ENCODE results near the gene MRPL41. TPM values are rescaled to one million over a fixed set of nuclear protein-coding genes. Genes with fewer than 3 reads are reported as not detected.

MRPL41 gene
- total RNA-seq, 1 donor from 2014 or later: 41.4 TPM

- H3K9me3 Mint-ChIP-seq (ENCODE audit: unreplicated experiment): no peaks in the 10 kb centered on the region
These were observed 36.6 kb downstream of the MRPL41 start for GRCh38 chr9:137588311-137588710.

GRCh38 chr9:137588891-137589290 lies 37.2 kb downstream of the MRPL41 start:
- Mint-ChIP-seq H3K27me3 (ENCODE audit: unreplicated experiment) (peaks cover 14% of the 10 kb centered on the region), H3K36me3 (ENCODE audit: low read depth, unreplicated experiment) (peaks cover 19% of the 10 kb centered on the region), H3K4me1 (ENCODE audit: unreplicated experiment) (no peaks in the 10 kb centered on the region), H3K9me3 (ENCODE audit: unreplicated experiment) (no peaks in the 10 kb centered on the region), H3K27ac (ENCODE audit: unreplicated experiment) (no peak overlapping the region), H3K4me3 (ENCODE audit: unreplicated experiment) (peak overlapping the region; percentile 90)
- no peak for TF ChIP-seq CTCF (IDR thresholded peaks at IDR 0.05; ENCODE audit: unreplicated experiment)
- DNase-seq (ENCODE audit: low spot score): no peak

More at GRCh38 chr9:137588311-137588710, 36.6 kb downstream of the MRPL41 start:
- Mint-ChIP-seq H3K27me3 (ENCODE audit: unreplicated experiment) (peaks cover 14% of the 10 kb centered on the region), H3K36me3 (ENCODE audit: low read depth, unreplicated experiment) (peaks cover 19% of the 10 kb centered on the region), H3K4me3 (ENCODE audit: unreplicated experiment) (peak overlapping the region; percentile 85), H3K4me1 (ENCODE audit: unreplicated experiment) (no peaks in the 10 kb centered on the region), H3K27ac (ENCODE audit: unreplicated experiment) (no peak overlapping the region)
- TF ChIP-seq CTCF (IDR thresholded peaks at IDR 0.05; ENCODE audit: unreplicated experiment): no peak
- DNase-seq (ENCODE audit: low spot score): no peak

DNA sequence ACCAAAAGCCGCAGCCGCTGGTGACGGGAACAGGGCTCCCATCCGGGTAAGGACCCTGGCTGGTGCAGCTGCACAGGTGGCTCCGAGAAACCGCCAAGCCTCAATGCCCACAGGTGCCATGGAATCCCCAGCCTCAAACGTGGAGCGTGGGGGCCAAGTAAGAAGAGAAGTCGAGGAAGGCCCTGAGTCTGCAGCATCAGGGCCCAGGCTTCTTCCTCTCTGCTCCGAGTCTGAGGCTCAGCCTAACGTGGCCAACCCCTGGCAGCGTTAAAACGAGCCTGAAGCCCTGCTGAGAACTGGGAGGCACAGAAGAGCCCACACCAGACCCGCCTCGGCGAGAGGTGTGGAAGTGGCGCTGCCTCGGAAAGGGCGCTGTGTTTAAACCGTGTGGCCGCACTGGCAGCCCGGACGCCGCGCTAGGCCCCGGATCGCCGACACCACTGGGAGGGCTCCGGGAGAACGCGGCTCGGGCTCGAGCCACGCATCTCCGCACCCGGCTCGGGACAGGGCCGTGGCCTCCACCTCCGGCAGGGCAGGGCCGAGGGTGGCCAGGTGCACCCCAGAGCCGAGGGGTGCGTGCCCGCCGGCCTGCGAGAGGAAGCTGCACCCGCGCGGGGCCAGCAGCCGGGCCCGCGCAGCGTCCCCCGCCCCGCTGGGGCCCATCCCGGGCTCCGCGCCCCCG lies 37.9 kb downstream of the MRPL41 start:
- H3K27ac Mint-ChIP-seq (ENCODE audit: unreplicated experiment): no peak overlapping the region
- peaks cover 19% of the 10 kb centered on the region for H3K36me3 Mint-ChIP-seq (ENCODE audit: low read depth, unreplicated experiment)
- DNase-seq (ENCODE audit: low spot score): no peak
- TF ChIP-seq CTCF (IDR thresholded peaks at IDR 0.05; ENCODE audit: unreplicated experiment): no peak
- peak overlapping the region; percentile 90 for H3K4me3 Mint-ChIP-seq (ENCODE audit: unreplicated experiment)
- H3K27me3 Mint-ChIP-seq (ENCODE audit: unreplicated experiment): peaks cover 14% of the 10 kb centered on the region
- no peaks in the 10 kb centered on the region for H3K9me3 Mint-ChIP-seq (ENCODE audit: unreplicated experiment)
- H3K4me1 Mint-ChIP-seq (ENCODE audit: unreplicated experiment): no peaks in the 10 kb centered on the region

DNA sequence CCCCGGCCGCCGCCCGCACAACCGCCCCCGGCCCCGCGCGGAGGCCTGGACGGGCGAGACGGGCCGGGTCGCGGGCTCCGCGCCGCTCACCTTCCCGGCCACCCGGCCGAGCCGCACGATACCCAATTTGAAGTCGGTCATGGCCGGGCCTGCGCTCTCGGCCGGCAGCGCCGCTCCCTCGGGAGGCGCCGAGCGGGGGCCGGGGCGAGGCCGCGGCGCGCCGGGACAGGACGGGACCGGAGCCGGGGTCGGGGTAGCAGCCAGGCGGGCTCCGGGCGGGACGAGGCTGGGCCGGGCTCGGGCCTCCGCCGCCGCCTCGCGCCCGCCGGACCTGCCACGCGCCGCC lies 38.4 kb downstream of the MRPL41 start:
- H3K4me3 Mint-ChIP-seq (ENCODE audit: unreplicated experiment): no peak overlapping the region
- H3K36me3 Mint-ChIP-seq (ENCODE audit: low read depth, unreplicated experiment): peaks cover 19% of the 10 kb centered on the region
- DNase-seq (ENCODE audit: low spot score): no peak
- no peaks in the 10 kb centered on the region for H3K4me1 Mint-ChIP-seq (ENCODE audit: unreplicated experiment)
- H3K9me3 Mint-ChIP-seq (ENCODE audit: unreplicated experiment): no peaks in the 10 kb centered on the region
- no peak for TF ChIP-seq CTCF (IDR thresholded peaks at IDR 0.05; ENCODE audit: unreplicated experiment)
- H3K27ac Mint-ChIP-seq (ENCODE audit: unreplicated experiment): no peak overlapping the region
- peaks cover 14% of the 10 kb centered on the region for H3K27me3 Mint-ChIP-seq (ENCODE audit: unreplicated experiment)

- H3K27ac Mint-ChIP-seq (ENCODE audit: unreplicated experiment): peak within 1 kb of the TSS; percentile 61
- peak; percentile 94 for DNase-seq (ENCODE audit: low spot score)
- peak within 1 kb of the TSS; percentile 95 for H3K4me3 Mint-ChIP-seq (ENCODE audit: unreplicated experiment)
- H3K4me1 Mint-ChIP-seq (ENCODE audit: unreplicated experiment): no peaks in the 10 kb centered on the region
- peaks cover 19% of the 10 kb centered on the region for H3K36me3 Mint-ChIP-seq (ENCODE audit: low read depth, unreplicated experiment)
- peaks cover 14% of the 10 kb centered on the region for H3K27me3 Mint-ChIP-seq (ENCODE audit: unreplicated experiment)
- TF ChIP-seq CTCF (IDR thresholded peaks at IDR 0.05; ENCODE audit: unreplicated experiment): no peak
- H3K9me3 Mint-ChIP-seq (ENCODE audit: unreplicated experiment): no peaks in the 10 kb centered on the region
These were observed 39.0 kb downstream of the MRPL41 start, which contains the start of gene ZMYND19 for GRCh38 chr9:137590469-137591383. TSS of gene ZMYND19 (minus strand) at chr9:137590512. CDS start at chr9:137590263, 249 bp downstream.

Data from endothelial cell (in vitro differentiated cells).